HT1080 (cell line): ENCODE results near the gene C4orf50. TPM values are rescaled to one million over a fixed set of nuclear protein-coding genes. Genes with fewer than 3 reads are reported as not detected.

Experiments used
- DNase-seq: peaks from one replicate; pipeline ENCODE4 v3.0.0-alpha.2; 2015; ENCODE audit warnings: low read depth
- total RNA-seq: library from RNA; depleted of rRNA; stranded (reverse); fragments of >200 nt; shearing (Covaris generic); gene quantifications from 2 replicates; pipeline ENCODE4 v1.2.3, GENCODE V29; 2014

The C4orf50 gene
- total RNA-seq, 1 experiment from 2014 or later, result not detected

GRCh38 chr4:5971078-5971450 is 47.2 kb downstream of the C4orf50 start:
- DNase-seq, result no peak

GRCh38 chr4:5970381-5971077 is 47.7 kb downstream of the C4orf50 start:
- no peak for DNase-seq

DNA sequence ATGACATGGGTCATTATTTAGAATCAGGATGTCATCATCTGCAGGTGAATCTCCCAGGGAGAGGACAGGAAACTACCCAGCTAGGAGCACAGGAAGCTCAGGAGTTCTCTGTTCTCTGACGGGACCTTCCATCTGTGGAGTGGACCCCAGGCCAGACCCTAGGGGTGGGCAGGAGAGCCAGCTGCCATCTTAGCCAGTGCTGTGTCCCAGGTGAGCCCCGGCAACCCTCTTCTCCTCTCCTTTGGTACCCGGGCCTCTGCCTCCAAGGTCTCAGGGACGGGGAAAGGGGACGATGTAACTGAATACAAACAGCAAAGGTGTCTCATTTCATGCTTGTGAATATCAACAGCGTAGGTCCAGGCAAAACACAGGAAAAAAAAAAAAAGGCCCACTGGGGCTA is 48.5 kb downstream of the C4orf50 start:
- no peak for DNase-seq

DNA sequence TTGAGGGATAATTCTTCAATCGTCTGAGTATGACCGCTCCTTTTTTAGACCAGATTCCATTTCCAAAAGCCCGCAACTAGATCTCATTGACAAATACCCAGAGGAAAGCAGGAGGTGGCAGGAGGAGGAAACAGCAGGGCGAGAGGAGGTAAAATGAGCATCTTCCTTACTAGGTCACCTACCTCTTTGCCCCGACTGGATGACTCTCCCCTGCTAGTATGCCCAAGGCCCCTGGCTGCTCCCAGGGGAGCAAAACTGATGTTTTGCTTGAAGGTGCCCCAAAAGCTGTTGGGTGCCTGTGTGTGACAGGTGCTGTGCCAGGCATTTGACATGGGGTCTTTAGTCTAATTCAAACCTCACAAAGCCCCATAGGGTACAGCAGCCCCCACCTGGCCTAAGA is 48.9 kb downstream of the C4orf50 start:
- no peak for DNase-seq

DNA sequence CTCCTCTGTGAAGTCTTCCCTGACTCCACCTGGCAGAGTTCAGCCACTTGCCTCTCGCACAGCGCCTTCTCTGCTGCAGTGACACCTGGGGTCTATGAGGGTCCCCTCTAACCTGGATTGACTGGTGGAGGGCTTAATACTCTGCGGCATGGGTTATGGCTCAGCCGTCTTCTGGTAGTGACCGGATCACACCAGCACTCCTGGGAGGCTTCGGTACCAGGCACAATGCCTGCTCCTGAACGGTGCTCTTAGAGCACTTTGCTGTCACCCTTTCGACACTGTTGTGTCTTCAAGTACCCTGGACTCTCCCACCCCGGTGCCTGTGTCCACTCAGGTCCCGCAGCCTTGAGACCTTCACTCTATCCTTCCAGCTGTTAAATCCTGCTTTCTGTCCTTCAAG is 50.0 kb downstream of the C4orf50 start:
- no peak for DNase-seq

DNA sequence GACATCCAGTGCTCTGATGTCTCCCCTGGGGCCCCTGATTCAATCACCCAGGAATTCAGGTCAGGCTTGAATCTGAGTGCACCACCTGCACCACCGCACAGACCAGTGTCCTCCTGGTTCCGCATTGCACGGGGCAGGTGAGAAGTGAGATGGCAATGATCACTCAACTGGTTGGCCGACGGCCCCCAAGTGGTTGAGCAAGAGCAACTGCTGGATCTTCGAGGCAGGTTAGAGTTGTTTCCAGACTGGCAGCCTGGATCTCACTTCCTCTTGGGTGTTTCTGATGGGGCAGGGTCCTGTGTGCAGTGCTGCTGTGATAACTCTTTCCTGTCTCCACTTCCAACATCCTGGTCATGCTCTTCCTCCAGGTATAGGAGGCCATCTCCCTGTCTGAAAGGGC is 50.4 kb downstream of the C4orf50 start:
- DNase-seq, result no peak

- DNase-seq, result no peak
Measured at GRCh38 chr4:5965225-5965624, 53.0 kb downstream of the C4orf50 start.

GRCh38 chr4:5964030-5964429 is 54.2 kb downstream of the C4orf50 start:
- DNase-seq, result no peak

DNA sequence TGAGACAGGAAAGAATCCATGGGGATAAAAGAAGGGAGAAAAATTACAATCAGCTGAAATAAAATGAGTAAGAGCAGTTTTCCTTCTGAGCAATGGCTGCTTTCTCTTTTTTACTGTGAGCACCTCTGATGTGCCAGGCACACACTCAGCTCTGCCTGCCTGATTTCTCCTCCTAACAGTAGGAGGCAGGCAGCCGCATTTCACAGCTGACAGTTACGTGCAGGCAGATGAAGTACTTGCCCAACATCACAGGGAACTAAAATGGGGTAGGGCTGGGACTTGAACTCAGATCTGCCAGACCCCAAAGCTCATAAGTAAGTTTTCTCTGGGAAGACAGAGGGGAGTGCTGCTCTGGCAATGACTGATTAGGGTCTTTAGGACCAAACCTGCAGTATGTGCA is 54.6 kb downstream of the C4orf50 start:
- no peak for DNase-seq

DNA sequence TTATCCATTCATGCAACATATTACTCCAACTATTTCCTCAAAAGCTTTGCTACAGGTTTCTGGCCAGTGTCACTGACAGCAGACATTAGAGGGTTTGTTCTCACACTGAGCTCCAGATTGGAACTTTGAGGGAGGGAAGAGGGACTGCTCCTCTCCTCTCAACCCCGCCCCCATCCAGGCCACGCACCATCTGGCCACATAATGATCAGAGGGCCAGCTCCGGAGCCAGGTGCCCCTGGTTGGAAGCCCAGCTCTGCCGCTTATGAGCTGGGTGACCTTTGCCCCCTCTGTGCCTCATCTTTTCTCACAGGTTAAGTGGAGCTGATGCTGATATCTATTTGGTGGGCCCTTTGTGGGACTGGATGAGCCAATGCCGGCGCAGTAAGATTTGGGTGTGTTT is 55.8 kb downstream of the C4orf50 start:
- no peak for DNase-seq

GRCh38 chr4:5960252-5960880 is 57.9 kb downstream of the C4orf50 start:
- no peak for DNase-seq

DNA sequence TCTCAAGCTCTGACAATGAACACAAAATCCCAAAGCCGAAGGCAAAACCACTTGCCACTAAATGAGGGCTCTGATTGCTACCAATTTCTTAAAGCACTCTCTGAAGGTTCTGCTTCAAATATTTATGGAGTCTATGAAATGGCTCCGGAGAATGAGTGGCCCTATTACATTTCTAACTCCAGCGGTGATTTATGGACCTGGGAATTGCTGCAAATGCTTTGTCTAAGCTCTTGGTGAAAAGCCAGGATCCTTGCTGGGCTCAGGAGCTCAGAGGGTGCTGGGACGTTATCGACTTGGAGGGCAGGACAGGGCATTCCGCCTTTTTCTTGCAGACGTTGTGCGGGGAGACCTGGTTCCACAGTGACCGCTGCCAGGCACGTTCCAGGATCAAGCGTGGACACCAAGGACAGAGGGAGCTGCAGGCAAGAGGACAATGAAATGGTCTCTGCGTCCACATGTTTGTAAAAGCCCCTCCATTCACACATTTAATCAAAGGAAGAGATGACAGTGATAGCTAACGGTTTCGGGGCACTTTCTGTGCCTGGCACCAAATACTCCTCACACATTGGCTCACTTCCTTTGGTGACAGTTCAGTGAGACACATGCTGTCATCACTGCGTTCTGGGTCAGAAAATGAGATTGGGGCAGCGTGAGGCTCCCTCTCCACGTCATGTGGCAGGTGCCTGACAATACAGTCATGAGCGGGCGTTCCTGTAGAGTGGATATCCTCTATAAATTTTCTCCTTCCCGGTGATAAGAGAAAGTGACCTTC is 58.8 kb downstream of the C4orf50 start:
- DNase-seq, result no peak

DNA sequence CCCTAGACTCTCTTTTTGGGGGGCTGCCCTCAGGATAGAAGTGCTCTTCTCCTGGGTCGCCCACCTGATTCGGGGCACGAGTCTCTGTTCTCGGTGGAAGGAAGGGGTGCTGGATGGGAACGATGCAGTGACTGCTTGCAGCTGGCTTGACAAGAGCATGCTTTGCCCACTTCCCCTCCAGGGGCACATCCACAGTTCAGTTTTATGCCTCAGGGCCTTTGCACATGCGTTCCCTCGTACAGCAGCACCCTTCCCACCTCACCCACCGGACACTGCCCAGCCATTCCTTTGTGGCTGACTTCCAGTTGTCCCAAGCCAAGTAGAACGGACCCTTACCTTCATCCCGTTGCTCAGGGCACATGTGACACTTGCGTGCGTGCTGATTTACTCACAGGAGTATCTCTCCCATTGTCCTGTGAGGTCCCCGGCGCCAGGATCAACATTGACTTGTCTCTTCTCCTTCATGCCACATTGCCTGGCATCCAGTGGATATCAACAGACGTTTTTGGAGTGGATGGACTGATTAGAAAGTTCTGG is 60.0 kb downstream of the C4orf50 start:
- DNase-seq, result no peak

DNA sequence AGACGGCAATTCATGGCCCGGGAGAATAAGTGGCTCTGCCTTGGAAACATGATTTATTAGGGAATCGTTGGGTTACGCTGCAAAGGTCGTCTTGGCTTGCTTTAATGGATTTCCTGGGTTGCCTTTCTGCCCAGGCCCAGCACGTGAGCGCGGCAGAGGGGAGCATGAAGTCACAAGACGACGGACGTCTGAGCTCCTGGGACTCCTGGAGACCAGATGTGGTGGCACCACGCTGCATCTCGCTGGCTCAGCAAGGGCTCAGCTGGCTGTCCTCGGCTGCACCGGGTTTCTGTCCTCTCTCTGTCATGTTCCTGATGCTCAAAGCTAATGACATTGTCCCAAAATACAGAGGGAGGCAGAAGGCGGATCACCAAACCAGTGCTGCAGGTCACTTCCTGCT is 61.2 kb downstream of the C4orf50 start:
- no peak for DNase-seq

DNA sequence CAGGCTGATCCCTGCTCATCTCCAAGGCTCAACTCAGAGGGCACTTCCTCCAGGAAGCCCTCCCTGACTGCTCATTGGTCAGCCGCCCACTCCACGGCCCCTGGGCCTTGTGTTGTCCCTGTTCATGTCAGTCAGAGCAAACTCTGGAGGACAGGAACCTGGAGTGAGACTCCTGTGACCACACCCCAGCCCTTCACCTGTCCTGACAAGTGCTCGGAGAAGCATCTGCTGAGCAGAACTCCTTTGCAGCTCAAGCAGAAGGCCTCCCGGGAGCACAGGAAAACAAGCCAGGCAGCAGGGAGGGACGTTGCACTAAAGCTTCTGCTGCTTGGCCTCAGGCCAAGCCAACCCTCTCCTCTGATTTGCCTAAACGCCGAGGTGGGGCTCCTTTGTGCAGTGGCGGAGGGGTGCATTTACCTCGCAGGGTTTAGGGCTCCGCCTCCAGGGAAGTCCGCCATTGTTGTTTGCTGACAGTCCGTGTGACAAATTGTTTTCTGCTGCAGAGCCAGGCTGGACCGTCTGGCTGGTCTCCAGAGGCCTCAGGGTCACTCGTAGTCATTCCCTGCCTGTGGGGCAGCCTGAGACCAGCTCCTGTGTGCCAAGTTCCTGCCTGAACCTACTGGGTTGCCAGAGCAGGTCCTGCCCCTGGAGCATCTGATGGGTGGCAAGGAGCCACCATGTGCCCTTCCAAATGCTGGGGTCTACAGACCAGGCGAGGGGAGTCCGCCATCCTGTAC is 61.8 kb downstream of the C4orf50 start:
- no peak for DNase-seq

DNA sequence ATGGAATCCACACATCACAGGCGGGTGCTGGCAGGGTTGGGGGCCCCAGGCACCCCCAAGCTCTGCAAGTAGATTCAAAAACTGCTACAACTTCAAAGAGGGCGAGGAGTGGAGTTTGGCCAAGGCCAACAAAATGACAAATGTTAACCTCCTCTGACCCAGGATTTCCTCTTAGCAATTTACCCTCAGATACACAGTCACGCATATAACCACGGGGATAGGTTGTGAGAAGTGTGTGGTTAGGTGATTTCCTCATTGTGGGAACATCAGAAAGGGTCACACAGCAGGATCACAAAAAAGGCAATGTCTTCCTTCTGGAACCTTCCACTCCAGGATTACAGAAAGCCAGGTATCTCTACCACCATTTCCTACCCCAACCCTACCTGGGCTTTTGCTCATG is 62.4 kb downstream of the C4orf50 start:
- no peak for DNase-seq

DNA sequence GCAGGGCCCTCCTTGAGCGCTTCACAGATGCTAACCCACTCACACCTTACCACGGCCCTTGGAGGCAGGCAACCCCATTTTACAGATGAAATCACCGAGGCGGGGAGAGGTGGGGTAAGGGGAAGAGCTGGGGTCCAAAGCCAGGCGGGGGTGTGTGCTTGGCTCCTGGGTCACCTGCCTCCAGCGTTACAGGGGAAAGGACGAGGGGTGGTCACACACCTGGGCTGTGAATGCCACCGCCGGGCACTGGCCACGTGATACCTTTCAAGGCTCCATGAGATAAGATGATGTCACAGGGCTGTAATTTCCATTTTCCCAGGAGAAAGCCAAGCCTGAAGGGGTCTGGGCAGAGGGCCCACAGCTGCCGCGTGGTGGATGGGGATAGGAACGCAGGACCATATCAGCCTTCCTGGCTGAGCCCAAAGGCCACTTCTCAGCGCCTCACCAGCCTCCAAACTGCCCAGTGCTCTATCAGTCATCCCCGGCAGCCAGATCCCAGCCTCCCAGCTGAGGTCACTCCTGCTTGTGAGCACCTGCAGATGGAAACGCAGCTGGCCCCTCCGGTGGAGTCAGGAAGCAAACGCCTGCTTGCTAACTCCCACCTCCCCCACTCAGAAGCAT is 62.9 kb downstream of the C4orf50 start:
- no peak for DNase-seq

DNA sequence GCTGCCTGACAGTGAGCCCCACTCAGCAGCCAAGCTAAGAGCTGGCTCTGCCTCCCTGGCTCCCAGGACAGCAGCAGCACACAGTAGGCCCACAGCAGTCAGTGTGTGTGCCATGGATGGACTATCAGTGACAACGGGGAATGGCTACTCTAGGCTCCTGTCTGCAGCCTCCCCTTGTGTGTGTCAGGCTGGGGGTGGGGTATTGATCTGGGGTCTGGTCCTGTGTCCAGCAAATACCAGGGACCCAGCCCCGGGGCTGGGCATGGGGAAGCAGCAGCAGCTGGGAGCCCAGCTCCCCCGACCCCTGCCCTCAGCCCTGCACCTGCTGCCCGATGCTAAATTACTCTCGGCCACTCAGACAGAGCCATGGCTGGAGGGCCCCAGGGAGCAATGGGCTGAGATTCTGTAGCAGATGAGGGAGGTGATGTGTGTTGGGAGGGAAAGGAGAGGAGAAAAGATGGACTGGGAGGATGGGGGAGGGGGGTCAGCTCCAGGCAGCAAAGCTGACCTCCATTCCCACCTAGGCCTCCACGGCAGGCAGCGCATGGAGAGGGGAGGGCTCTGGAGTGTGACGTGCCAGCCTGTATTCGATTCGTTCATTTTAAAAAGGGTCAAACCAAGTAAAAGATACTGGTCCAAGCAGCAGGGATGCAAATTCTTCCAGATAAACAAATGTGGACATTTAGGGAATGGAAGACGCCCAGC is 64.0 kb downstream of the C4orf50 start:
- DNase-seq, result no peak

DNA sequence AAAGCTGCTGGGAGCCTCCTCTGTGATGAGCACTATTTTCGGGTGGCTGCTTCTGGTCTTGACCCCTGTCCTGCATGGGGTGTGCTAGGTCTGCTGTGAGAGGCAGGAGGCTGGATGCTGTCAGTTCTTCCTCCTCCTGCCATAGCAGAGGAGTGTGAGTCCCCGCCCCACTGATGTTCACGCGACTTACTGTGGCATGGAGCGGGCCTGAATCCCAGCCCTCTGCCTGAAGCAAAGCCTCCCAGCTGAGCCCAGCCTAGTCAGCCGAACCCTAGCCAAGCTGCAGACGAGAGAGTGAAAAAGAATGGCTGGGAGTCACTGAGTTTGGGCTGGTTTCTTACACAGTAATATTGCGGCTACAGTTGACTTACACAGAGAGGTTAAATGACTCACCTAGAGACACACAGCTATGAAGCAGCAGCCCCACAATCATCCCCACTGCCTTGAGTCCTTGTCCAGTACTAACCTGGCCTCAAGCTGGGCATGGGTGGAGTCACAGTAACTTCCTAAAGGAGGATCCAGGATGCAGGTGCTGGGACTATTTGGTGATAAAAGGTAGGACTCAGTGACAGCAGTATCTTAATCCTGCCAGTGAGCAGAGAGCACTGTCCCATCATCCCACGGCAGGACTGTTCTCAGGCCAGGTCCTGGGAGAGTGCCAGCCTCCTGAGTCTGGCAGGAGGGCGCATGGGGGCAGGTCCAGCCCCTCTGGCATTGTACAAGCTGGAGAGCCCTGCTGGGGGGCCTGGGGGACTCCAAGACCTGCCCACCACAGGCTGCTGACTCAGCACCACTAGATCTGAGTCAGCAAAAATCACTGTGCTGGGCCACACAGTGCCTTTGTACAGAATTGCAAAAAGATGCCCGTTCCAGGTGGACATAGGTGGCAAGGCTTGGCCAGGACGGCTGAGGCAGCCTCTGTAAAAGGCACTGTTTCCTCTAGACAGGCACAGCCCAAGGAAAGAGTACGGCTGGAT is 65.0 kb downstream of the C4orf50 start:
- DNase-seq, result no peak
